Activated naive CD4-positive, alpha-beta T cell treated with anti-CD3 and anti-CD28 coated beads, Interleukin-2, amount 50 U/mL, for 24 hours (primary cell): Measurements from ENCODE around the gene TMEM8B.

Experiments used
- H3K27ac Mint-ChIP-seq: one replicate; pipeline ENCODE4 v1.8.0; 2021; ENCODE audit warnings: mild to moderate bottlenecking, mixed read lengths
- H3K27me3 Mint-ChIP-seq: one replicate; pipeline ENCODE4 v1.8.0; 2021; ENCODE audit warnings: mixed read lengths
- H3K36me3 Mint-ChIP-seq: one replicate; pipeline ENCODE4 v1.8.0; 2021; ENCODE audit warnings: mixed read lengths
- H3K4me1 Mint-ChIP-seq: one replicate; pipeline ENCODE4 v1.8.0; 2021; ENCODE audit warnings: mixed read lengths
- H3K4me3 Mint-ChIP-seq: one replicate; pipeline ENCODE4 v1.8.0; 2021; ENCODE audit warnings: mild to moderate bottlenecking, mixed read lengths
- H3K9me3 Mint-ChIP-seq: one replicate; pipeline ENCODE4 v1.8.0; 2021; ENCODE audit warnings: mixed read lengths

The TMEM8B gene

DNA sequence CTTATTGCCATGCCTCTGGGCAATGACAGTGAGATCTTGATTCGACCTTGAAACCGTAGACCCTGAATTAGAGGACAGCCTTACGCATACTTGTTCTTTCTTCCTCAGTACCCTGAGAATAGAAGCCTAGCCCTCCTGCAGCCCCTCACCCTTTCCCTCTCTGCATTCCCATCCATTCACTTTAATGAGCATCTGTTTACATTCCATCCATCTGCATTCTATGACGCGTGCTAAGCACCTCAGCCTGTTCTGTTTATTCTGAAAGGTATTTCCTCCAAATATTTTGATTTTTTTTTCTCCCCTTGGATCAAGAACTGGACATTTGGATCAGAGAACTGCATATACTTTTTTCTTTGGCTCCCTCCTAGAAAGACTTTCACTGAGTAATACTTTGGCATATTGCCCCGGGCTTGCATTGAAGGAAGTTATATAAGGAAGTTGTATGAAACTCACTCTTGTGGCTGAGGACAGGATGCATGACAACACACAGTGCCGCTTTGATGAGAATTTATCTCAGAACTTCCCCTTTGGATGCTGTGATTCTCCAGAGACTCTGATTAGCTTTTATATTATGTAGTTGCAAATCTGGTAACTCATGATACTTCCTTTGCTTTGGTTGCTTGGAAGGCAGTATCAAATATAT, 15.7 kb downstream of the TMEM8B start:
- Mint-ChIP-seq H3K4me1 (peaks cover 24% of the 10 kb centered on the region), H3K27me3 (no peaks in the 10 kb centered on the region), H3K27ac (no peak overlapping the region), H3K4me3 (no peak overlapping the region), H3K9me3 (no peaks in the 10 kb centered on the region), H3K36me3 (no peaks in the 10 kb centered on the region)

DNA sequence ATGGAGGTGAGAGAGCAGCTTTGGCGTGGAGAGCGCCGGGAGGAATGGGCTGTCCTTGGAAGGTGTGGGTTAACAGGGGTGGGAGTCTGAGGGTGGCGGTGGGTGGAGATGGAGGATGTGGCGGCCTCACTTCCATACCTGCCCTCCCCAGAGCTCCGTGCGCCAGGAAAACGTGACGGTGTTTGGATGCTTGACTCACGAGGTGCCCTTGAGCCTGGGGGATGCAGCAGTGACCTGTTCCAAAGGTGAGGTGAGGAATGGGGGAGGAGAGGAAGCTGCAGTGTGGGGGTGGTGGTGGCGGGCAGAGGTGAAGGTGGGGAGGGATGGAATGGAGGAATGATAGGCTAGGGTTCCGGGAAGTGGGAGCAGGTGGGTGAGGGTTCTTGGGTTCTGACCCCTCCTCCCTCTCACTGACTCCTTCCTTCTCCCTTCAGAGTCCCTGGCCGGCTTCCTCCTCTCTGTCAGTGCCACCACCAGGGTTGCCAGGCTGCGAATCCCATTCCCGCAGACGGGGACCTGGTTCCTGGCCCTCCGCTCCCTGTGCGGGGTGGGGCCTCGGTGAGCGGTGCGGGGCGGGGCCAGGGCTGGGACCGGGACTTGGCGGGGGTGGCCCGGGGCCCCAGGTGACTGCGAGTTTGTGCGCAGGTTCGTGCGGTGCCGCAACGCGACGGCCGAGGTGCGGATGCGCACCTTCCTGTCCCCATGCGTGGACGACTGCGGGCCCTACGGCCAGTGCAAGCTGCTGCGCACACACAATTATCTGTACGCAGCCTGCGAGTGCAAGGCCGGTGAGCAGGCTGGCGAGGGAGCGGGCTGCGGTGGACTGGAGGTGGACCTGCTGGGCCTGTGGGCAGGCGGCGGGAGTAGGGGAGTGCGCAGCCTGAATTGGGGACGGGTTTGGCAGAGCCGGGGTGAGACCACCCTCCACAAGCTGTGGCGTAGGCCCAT, 17.1 kb downstream of the TMEM8B start:
- Mint-ChIP-seq H3K4me1 (peaks cover 24% of the 10 kb centered on the region), H3K9me3 (no peaks in the 10 kb centered on the region), H3K27me3 (no peaks in the 10 kb centered on the region), H3K4me3 (peak overlapping the region; percentile 51), H3K27ac (peak overlapping the region; percentile 57), H3K36me3 (no peaks in the 10 kb centered on the region)

DNA sequence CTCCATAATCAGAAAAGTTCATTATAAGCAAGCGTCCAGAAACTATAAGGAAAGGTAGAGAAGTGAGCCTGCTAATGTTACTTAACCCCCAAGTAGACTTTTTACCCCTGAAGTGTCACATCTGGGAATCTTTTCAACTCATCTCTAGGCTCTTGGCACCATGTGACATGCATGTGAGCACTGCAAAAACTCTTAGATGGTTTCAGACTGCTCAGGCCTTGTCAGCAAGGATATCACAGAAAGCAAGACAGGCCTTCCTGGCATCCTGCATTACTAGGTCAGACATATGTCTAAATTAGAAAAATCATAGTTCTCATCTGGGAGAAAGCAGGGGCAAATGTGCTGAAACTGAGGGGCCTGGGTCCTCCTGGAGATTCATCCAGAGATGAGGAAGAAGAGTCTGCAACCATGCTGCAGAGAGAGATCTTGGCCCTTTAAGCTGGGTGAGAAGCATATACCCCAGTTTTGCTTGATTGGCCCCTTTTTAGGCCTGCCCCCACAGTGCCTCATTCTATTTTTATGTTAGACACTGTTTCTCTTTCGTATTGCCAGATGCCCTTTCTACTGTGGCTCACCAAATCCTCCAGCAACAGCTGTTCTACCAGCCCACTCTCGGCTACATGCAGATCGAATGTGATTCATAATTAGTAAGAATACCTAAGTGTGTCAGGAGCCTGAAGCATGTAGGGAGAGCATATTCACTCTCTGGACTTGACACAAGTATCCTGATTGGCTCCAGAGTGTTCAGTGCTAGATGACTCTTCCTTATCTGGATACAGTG, 19.0 kb downstream of the TMEM8B start:
- no peaks in the 10 kb centered on the region for H3K9me3 Mint-ChIP-seq
- no peaks in the 10 kb centered on the region for H3K27me3 Mint-ChIP-seq
- no peaks in the 10 kb centered on the region for H3K36me3 Mint-ChIP-seq
- no peak overlapping the region for H3K27ac Mint-ChIP-seq
- H3K4me1 Mint-ChIP-seq: peaks cover 24% of the 10 kb centered on the region
- H3K4me3 Mint-ChIP-seq: no peak overlapping the region

DNA sequence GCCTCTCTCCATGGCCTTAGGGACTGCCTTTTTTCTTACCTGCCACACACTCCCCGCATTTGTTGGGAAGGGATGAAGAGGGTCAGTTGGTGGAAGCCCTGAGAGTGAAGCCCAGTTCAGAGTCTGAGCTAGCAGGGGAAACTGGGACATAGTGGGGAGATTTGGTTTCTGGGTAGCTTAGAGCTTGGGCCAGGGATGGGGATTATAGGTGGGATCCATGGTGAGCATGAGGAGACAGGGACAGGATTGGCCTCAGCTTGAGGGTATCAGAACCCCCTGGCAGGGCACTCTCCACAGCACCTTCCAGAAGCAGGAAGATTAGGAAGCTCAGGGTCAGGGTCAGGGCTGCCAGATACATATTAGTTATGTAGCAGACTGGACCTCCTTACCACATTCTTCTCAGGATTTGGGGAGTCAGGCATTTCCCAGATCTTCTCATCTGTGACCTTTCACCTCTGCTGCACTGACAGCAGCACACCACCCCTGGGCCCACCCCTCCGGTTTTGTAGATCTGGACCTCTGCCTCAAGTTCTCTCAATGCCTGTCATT, 23.3 kb downstream of the TMEM8B start:
- Mint-ChIP-seq H3K27me3 (no peaks in the 10 kb centered on the region), H3K36me3 (no peaks in the 10 kb centered on the region), H3K27ac (no peak overlapping the region), H3K4me3 (no peak overlapping the region), H3K4me1 (no peaks in the 10 kb centered on the region), H3K9me3 (no peaks in the 10 kb centered on the region)

DNA sequence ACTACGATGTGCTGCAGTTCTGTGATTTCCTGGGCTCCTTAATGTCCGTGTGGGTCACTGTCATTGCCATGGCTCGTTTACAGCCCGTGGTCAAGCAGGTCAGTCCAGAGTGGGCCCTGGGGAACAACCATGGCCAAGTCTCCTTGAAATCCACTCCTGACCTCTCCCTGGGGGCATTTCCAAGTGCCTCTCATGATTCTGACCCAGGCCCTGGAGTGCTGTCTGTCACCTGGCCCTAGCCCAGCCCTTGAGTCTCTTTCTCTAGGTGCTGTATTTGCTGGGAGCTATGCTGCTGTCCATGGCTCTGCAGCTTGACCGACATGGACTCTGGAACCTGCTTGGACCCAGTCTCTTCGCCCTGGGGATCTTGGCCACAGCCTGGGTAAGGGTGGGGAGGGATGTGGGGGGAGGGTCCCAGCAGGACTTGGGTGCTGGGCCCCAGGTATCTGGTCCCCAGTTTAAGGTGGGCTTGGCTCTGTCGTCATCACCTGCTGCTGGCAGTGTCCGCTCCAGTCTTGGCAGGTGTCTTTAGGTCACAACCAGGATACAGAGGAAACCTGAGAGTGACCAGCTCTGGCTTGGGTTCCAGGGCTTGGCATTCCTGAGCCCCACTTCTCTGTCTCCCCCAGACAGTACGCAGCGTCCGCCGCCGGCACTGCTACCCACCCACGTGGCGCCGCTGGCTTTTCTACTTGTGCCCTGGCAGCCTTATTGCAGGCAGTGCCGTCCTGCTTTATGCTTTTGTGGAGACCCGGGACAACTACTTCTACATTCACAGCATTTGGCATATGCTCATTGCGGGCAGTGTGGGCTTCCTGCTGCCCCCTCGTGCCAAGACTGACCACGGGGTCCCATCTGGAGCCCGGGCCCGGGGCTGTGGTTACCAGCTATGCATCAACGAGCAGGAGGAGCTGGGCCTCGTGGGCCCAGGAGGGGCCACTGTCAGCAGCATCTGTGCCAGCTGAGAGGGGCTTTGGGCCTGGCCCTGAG, 24.1 kb downstream of the TMEM8B start:
- H3K4me1 Mint-ChIP-seq: no peaks in the 10 kb centered on the region

DNA sequence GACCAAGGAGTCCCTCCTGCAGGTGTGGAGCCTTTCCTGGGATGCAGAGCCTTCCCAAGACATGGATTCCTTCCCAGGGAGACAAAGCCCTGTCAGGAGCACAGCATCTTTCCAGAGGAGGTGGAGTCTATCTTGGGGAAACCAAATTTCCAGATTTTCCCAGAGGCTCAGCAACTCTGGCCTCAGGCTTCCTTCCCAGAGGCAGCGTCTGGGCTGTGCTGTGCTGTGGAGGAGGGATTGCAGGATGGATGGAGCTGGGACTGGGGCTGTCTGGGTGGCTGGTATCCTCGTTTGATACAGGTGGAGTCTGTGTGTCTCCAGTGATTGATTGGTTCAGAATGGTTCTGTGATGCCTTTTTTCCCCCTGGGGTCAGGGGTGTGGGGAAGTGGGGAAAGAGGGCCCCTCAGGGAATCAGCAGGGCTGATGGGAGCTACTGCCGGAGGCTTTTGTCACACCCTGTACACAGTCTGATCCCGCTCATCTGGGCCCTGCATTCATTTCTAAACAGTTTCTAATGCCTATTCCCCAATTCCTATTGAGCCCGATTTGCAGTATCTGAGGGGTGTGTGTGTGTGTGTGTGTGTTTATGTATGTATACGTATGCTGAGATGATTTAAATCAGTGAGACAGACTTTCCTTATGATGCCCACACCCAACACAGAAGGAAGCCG, 25.2 kb downstream of the TMEM8B start:
- Mint-ChIP-seq H3K27ac (no peak overlapping the region), H3K36me3 (no peaks in the 10 kb centered on the region)

More for the DNA sequence above, 24.1 kb downstream of the TMEM8B start:
- Mint-ChIP-seq H3K27me3 (no peaks in the 10 kb centered on the region), H3K27ac (no peak overlapping the region), H3K9me3 (no peaks in the 10 kb centered on the region), H3K4me3 (no peak overlapping the region), H3K36me3 (no peaks in the 10 kb centered on the region)

DNA sequence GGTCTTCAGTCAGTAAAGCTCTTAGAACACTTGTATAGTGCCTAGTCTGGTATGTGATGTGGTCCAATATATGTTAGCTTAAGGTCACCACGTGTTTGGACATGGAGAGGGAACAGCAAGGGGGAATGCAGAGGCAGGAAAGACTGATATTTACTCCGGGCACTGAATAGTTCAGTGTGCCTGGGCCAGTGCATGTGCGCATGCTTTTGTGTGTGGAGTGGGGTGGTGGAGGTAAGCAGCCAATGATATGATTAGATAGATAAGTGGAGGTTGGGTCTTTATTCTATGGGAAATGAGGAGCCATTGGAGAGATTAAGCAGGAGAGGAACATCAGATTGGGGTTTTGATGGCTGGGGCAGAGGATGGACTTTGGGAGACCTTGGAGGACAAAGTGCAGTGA, 27.2 kb downstream of the TMEM8B start:
- Mint-ChIP-seq H3K4me1 (peaks cover 6% of the 10 kb centered on the region), H3K9me3 (no peaks in the 10 kb centered on the region), H3K36me3 (no peaks in the 10 kb centered on the region), H3K4me3 (no peak overlapping the region), H3K27me3 (no peaks in the 10 kb centered on the region), H3K27ac (no peak overlapping the region)

More for the DNA sequence above, 25.2 kb downstream of the TMEM8B start:
- Mint-ChIP-seq H3K9me3 (no peaks in the 10 kb centered on the region), H3K4me1 (peaks cover 6% of the 10 kb centered on the region), H3K4me3 (no peak overlapping the region), H3K27me3 (no peaks in the 10 kb centered on the region)

DNA sequence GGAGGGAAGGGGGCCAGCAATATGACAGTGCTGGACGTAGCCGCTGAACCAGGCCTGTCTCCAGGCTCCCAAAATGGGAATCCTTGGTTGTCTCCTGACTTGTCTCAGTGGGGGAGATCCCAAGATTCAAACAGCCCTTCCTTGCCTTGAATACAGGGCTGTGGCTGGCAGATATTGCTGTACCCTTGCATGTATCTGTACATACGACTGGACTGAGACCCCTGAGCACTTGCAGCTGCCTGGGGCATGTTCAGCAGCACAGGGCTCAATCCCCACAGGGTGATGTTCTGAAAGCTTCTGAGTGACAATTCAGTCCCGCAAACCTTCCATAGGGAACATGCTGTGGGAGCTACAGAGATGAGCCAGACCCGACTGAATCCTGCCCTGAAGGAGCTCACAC, 27.9 kb downstream of the TMEM8B start:
- Mint-ChIP-seq H3K9me3 (no peaks in the 10 kb centered on the region), H3K4me1 (peaks cover 6% of the 10 kb centered on the region), H3K27ac (no peak overlapping the region), H3K4me3 (no peak overlapping the region), H3K27me3 (no peaks in the 10 kb centered on the region), H3K36me3 (no peaks in the 10 kb centered on the region)

DNA sequence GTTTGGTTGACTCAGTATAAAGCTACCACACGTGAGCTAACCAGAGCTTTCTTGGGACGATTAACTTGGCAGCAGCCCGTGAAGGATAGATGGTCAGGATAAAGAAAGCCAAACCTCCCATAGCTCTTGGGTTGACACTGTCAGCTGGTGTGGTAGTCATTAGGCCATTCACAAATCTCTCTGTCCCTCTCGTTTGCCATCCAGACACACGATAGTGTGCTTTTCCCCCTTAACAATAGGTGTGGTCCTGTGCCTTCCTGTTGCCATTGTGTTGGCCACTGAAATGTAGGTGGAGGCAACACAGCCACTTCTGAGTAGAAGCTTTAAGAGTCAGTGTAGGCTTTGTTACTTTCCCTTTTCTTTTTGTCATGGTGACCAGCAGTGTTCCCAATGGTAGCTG, 29.4 kb downstream of the TMEM8B start:
- Mint-ChIP-seq H3K36me3 (no peaks in the 10 kb centered on the region), H3K4me1 (peaks cover 6% of the 10 kb centered on the region), H3K27me3 (peaks cover 1% of the 10 kb centered on the region), H3K9me3 (no peaks in the 10 kb centered on the region), H3K4me3 (no peak overlapping the region), H3K27ac (no peak overlapping the region)

DNA sequence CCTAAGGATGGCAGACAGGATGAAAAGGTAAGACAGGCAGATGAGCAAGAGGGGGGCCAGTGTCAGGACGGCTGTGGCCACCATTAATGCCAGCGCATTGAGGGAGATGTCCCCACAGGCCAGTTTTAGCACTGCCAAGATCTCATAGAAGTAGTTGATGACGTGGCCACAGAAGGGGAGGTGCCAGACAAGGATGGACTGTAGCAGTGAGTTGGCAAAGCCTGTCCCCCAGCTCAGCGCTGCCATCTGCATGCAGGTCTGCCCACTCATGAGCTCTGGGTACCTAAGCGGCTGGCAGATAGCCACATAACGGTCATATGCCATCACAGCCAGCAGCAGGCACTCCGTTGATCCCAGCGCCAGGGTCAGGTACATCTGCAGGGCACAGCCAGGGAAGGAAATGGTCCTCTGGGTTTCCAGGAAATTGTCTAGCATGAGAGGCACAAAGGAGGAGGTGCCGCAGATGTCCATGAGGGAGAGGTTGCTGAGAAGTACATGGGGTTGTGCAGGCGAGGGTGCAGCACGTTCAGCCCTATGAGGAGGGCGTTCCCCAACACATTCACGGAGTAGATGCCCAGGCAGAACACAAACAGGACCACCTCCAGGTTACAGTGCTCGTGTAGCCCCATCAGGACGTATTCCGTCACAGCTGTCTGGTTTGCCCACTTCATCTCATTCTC, 30.4 kb downstream of the TMEM8B start:
- H3K9me3 Mint-ChIP-seq: no peaks in the 10 kb centered on the region
- H3K27me3 Mint-ChIP-seq: peaks cover 1% of the 10 kb centered on the region
- no peaks in the 10 kb centered on the region for H3K36me3 Mint-ChIP-seq
- H3K4me1 Mint-ChIP-seq: peaks cover 6% of the 10 kb centered on the region
- no peak overlapping the region for H3K27ac Mint-ChIP-seq
- H3K4me3 Mint-ChIP-seq: no peak overlapping the region

DNA sequence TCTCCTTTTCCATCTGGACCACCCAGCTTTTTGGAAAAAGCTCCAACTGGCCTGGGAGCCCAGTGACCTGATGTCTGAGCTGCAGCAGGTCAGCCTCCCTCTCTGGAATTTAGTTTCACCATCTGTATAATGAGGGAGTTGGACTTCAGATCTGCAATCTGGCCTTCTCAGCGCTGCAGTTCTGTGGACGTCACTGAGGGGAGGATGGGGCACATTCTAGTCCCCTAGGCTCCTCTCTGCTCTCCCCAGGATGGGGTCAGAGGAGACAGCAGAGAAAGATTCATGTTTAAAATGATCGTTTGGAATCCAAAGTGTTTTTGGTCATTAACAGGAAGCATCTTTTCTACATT, 30.9 kb downstream of the TMEM8B start:
- Mint-ChIP-seq H3K4me1 (peaks cover 6% of the 10 kb centered on the region), H3K4me3 (no peak overlapping the region), H3K36me3 (no peaks in the 10 kb centered on the region)

DNA sequence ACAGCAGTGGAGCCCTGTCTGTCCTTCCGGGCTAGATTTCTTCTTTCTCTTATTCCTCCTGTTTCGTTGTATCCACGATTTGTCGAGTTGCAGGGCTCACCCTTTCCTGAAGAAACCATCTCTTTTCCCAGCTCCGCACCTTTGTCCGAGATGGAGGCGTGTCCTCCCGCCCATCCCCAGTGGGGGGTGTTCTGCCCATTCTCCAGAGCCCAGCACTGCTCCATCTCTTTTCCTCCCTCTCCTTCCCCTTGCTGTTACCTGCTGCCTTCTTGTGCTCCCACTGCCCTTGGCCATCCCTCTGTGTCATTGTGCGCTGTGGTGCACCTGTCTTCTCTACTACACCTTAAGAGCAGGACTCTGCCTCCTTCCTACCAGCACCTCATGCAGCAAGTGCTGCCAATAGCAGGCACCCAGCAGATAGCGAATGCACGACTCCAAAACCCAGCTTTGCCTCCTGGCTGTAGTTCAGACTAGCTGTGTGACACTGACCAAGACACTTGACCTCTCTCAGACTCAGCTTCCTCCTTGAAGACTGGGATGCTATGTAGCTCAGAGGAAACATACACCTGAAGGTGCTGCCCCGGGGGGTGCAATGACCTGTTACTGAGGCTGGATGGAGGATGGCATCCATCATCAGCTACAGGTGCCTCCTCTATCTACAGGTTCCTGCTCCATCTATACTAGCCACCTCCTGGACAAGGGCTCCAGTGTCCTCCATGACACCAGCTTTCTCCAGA, 32.3 kb downstream of the TMEM8B start:
- no peaks in the 10 kb centered on the region for H3K36me3 Mint-ChIP-seq
- H3K4me1 Mint-ChIP-seq: peaks cover 6% of the 10 kb centered on the region
- no peak overlapping the region for H3K4me3 Mint-ChIP-seq
- no peaks in the 10 kb centered on the region for H3K9me3 Mint-ChIP-seq
- no peak overlapping the region for H3K27ac Mint-ChIP-seq
- H3K27me3 Mint-ChIP-seq: peaks cover 4% of the 10 kb centered on the region

More for the DNA sequence above, 30.9 kb downstream of the TMEM8B start:
- no peak overlapping the region for H3K27ac Mint-ChIP-seq
- peaks cover 1% of the 10 kb centered on the region for H3K27me3 Mint-ChIP-seq
- H3K9me3 Mint-ChIP-seq: no peaks in the 10 kb centered on the region

DNA sequence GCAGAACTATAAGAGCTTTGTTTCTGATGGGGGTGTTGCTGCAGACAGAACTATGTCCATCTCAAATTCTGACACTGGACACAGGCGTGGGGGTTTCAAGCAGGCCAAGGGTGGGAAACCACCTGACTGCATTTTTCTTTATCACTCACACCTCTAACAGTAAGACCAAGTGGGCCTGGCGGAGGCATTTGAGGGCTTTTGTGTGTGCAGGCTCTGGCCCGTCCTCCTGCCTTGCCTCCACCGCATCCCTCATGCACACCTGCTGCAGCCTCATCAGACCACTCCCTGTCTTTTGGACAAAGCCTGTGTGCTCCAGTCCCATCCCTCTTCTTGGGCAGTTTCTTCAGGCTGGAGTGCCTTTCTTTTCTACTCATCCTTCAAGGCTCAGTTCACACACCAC, 33.3 kb downstream of the TMEM8B start:
- Mint-ChIP-seq H3K4me3 (no peak overlapping the region), H3K4me1 (peaks cover 6% of the 10 kb centered on the region), H3K27ac (no peak overlapping the region), H3K27me3 (peaks cover 4% of the 10 kb centered on the region), H3K36me3 (no peaks in the 10 kb centered on the region), H3K9me3 (no peaks in the 10 kb centered on the region)
